HG03066 (cell line): ENCODE data around the gene AKAP17A.
A peak's percentile ranks its signal among the peaks of the same experiment; 100 is the strongest.

Source experiments
- ATAC-seq: cut with Tn5 transposase; IDR thresholded peaks from one replicate; pipeline ENCODE4 v1.9.1; 2021; ENCODE audit warnings: low read depth; ENCODE audit not compliant: unreplicated experiment

Gene AKAP17A

GRCh38 chrX:1581132-1581531, 10.3 kb upstream of the AKAP17A start:
- ATAC-seq: no peak

DNA sequence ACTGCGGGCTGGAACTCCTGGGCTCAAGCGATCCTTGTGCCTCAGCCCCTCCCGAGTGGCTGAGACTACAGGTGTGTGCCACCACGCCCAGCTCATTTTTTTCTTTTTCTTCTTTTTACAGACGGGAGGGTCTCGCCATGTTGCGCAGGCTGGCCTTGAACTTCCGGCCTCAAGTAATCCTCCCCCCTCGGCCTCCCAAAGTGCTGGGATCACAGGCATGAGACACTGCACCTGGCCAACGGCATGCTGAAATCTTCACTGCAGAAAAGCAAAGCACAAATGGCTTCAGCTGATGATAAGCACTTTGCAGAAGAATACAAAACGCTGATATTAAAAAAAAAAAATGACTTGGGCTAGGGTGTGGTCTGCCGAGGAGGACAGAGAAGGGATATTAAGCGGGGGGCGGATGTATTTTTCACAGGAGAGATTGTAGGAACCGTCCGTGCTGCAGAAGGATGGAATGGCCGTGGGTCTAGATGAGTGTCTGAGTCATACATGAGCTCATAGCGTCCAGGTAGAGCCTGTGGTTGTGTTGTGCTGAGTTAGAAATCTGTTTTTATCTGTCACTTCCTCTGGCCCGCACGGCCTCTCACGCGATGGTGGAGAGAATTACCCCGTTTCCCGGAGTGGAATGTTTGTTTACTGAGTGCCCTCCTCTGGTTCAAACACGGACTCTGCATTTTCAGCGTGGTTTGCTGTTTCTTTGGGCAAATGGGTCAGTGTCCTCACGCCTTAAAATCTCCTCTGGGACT, 8.5 kb upstream of the AKAP17A start:
- ATAC-seq: no peak

DNA sequence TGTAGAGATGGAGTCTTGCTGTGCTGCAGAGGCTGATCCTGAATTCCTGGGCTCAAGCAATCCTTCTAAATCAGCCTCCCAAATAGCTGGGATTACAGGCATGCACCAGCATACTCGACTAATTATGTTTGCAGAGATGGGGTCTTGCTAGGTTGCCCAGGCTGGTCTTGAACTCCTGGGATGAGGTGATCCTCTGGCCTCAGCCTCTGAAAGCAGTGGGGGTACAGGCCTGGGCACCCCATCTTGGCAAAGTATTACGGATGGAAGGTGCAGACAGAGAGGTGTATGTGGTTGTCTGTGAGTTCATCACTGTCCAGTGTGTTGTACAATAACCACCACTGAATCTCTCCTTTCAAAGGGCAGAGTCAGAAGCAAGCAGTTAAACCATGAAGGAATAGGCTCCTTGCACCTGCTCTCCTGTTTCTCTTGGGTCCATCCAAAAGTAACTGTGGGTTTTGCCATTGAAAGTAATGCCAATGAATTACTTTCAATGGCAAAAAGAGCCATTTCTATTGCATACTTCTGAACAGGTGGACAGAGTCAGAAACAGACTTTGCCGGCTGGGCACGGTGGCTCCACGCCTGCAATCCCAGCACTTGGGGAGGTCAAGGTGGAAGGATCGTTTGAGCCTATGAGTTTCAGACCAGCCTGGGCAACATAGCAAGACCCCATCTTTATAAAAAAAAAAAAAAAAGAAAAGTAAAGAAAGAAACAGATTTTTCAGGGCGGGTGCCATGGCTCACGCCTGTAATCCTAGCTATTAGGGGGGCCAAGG, 7.0 kb upstream of the AKAP17A start:
- no peak for ATAC-seq

DNA sequence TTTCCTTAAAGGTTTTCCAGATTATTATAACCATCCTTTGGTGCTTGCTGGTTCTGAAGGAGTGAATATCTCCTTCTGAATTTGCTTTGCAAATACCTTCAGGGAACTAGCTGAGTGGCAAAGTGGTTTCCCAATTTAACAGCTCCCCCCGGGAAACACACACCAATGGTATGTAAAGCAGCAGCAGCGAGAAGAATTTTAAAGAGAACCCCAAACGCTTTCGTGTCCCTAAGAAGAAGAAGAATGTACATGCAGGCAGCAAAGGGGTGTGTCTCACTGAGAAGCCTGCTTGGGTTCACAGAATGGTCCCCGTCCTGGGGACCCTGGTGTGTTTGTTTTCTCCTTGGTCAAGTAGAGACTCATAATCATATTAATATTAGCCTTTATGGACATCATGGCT, 4.2 kb upstream of the AKAP17A start:
- no peak for ATAC-seq

- ATAC-seq: no peak
Observed at GRCh38 chrX:1589356-1590130, 1.9 kb upstream of the AKAP17A start.

GRCh38 chrX:1591863-1592469, 562 bp downstream of the AKAP17A start:
- peak; percentile 4 for ATAC-seq

GRCh38 chrX:1592470-1593142, 1.2 kb downstream of the AKAP17A start:
- peak; percentile 54 for ATAC-seq

DNA sequence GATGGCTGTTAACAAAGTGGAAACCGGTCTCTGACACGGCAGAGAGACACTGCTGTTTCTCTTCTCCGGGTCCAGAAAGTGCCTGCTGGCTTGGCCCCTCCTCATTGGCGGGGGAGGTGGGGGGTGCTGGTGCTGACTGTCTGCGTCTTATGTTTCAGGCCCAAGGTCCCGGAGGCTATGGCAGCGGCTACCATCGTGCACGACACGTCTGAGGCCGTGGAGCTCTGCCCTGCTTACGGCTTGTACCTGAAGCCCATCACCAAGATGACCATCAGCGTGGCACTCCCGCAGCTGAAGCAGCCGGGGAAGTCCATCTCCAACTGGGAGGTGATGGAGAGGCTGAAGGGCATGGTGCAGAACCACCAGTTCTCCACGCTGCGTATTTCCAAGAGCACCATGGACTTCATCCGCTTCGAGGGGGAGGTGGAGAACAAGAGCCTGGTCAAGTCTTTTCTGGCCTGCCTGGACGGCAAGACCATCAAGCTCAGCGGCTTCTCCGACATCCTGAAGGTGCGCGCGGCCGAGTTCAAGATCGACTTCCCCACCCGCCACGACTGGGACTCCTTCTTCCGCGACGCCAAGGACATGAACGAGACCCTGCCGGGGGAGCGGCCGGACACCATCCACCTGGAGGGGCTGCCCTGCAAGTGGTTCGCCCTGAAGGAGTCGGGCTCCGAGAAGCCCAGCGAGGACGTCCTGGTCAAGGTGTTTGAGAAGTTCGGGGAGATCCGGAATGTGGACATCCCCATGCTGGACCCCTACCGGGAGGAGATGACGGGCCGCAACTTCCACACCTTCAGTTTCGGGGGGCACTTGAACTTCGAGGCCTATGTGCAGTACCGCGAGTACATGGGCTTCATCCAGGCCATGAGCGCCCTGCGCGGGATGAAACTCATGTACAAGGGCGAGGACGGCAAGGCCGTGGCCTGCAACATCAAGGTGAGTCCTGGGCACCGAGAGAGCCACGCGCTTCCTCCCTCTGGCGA, 2.2 kb downstream of the AKAP17A start:
- no peak for ATAC-seq

DNA sequence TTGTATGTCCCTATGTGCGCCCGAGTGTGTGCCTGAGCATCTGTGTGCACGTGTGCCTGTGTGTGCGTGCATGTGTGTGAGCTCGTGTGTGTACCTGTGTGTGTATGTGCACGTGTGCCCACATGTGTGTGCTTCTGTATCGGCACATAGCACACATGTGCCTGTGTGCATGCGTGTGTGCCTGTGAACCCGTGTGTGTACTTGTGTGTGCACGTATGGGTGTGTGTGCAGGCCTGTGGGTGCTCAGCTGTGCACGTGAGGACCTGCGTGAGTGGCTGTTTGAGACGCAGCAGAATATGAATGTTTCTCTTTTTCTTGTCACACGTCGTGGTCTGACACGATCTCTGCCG, 4.3 kb downstream of the AKAP17A start:
- ATAC-seq: no peak

GRCh38 chrX:1596676-1597344, 5.4 kb downstream of the AKAP17A start:
- ATAC-seq: no peak

- no peak for ATAC-seq
Observed at GRCh38 chrX:1597345-1598020, 6.1 kb downstream of the AKAP17A start.

DNA sequence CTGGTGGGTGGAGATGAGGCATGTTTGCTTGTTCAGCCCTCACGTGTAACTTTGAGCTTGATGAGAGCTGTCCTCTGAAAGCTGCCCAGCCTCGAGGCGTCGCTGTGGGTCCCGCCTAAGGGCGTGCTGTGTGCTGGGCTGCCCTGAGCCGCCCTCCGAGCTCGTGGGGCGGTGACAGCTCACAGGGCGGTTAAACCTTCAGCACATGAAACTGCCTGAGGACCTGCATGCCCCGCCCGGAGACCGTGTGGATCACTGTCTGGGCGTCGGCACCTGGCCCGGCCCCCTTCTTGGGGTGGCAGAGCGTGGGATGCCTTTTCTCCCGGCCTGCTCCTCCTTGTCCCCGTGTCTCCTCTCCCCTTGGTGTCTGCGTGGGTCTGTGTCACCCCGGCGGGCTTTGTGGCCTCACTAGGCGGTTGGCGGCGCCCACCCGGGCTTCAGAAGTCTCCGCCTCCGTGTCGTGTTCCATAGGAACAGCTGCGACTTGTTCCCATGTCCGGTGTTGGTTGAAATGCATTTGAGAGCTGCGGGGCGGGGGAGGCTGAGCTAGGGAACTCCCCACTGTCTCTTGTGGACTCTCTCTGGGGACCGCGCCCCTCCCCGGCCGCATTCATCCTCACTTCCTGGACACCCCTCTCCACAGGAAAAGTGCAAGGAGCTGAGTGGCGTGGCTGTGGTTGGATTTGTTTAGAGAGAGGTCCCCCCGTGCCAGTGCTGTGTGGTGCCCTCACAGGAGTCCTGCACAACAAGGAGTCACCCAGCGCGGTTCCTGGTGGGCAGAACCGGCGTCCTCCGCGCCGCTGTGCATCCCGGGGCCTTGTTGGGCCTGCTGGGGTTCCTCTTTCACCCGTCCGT, 6.8 kb downstream of the AKAP17A start:
- ATAC-seq: no peak

GRCh38 chrX:1598876-1599790, 7.7 kb downstream of the AKAP17A start:
- ATAC-seq: no peak

DNA sequence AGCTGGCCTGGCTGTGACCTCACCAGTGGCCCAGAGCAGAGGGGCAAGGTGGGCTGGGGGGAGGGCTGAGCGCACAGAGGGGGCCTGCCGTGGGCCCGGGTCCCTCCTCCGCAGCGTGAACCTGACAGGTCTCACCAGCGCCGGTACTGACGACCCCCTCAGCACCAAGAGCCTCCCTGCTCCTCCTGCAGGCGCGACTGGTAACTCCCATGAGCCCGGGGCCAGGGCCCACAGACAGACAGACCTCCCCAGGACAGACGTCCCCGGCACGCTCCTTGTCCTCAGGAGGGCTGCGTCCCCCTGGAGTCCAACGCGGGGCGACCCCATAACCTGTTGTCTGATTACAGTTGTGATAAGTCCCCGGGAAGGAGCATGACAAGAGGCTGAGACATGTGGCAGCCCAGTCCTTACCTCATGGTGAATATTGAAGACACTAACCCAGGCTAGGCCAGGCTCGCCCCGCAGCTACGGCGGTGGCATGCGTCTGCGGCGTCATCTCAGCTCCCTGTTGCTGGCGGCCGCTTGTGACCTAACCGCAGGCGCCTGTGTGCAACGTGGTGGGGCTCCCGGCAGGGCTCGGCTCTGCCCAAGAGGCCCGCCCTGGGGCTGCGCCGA, 8.5 kb downstream of the AKAP17A start:
- no peak for ATAC-seq

DNA sequence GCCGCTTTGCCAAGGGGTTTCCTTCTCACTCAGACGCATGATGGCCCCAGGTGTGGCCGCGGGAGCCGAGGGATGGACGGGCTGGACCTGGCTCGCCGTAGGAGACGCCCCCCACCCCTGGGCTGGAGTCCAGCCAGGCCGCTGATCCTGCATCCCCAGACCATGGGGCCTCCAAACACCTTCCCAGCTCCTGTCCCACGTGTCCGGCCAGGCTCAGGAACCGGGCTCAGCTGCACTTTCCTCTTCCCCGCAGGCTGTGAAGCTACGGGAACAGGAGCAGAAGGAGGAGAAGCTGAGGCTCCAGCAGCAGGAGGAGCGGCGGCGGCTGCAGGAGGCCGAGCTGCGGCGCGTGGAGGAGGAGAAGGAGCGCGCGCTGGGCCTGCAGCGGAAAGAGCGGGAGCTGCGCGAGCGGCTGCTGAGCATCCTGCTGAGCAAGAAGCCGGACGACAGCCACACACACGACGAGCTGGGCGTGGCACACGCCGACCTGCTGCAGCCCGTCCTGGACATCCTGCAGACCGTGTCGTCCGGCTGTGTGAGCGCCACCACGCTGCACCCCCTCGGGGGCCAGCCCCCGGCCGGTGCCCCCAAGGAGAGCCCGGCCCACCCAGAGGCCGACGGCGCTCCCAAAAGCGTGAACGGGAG, 9.1 kb downstream of the AKAP17A start:
- ATAC-seq: no peak
